HEK293 (cell line): Measurements from ENCODE around the gene MVK.

Experiments
- SALL2 ChIP-seq: fragments of 450-650 bp; formaldehyde crosslinking; IDR thresholded peaks from 2 replicates; pipeline ENCODE4 v1.5.0; 2017; ENCODE audit warnings: missing biosample characterization, mild to moderate bottlenecking, missing genetic modification characterization, borderline replicate concordance
- TF ChIP-seq, protein P1 (sequence below): fragments of 450-650 bp; formaldehyde crosslinking; IDR thresholded peaks from 2 replicates; pipeline ENCODE4 v1.5.1; 2016; ENCODE audit warnings: missing biosample characterization, missing genetic modification characterization

DNA sequence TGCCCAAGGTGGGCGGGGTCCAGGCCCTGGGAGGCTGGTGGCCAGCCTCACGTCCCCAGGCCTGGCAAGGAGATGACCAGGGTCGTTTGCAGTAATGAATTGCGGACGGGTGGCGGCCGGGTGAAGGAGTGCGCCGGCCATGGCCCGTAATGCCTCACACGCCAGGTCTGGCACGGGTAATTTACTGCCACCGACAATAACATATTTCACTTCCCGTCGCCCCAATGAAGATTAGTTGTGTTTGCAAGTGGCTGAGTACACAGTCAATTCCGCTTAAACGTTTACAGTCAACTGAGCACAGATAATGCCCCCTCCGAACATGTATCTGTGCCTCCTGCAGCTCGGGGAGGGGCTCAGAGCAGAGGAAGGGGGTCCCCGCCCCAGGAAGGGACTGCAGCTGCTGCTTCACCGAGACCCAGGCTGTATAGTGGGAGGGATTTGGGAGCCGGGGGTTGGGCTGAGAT lies 48.3 kb downstream of the MVK start:
- no peak for TF ChIP-seq SALL2
- TF ChIP-seq, protein P1, sequence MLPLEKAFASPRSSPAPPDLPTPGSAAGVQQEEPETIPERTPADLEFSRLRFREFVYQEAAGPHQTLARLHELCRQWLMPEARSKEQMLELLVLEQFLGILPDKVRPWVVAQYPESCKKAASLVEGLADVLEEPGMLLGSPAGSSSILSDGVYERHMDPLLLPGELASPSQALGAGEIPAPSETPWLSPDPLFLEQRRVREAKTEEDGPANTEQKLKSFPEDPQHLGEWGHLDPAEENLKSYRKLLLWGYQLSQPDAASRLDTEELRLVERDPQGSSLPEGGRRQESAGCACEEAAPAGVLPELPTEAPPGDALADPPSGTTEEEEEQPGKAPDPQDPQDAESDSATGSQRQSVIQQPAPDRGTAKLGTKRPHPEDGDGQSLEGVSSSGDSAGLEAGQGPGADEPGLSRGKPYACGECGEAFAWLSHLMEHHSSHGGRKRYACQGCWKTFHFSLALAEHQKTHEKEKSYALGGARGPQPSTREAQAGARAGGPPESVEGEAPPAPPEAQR (tag by site-specific recombination), result no peak
